BLaER1 (cell line): ENCODE results near the gene SEC11A.
"Not testable (repeated sequence)": the region's sequence is repeated elsewhere in the genome, so short reads cannot be mapped to it uniquely, and the experiment has no call there.

ENCODE experiments used
- H3K27ac ChIP-seq: shearing (Covaris generic); formaldehyde crosslinking; 2 replicates; pipeline ENCODE4 v1.8.1; 2022
- H3K27me3 ChIP-seq: shearing (Covaris generic); formaldehyde crosslinking; 2 replicates; pipeline ENCODE4 v1.8.1; 2022
- H3K36me3 ChIP-seq: shearing (Covaris generic); formaldehyde crosslinking; 2 replicates; pipeline ENCODE4 v1.8.1; 2022
- H3K4me1 ChIP-seq: shearing (Covaris generic); formaldehyde crosslinking; 2 replicates; pipeline ENCODE4 v1.8.1; 2022
- H3K4me2 ChIP-seq: shearing (Covaris generic); formaldehyde crosslinking; 2 replicates; pipeline ENCODE4 v1.8.1; 2022
- H3K4me3 ChIP-seq: shearing (Covaris generic); formaldehyde crosslinking; 2 replicates; pipeline ENCODE4 v1.8.1; 2022
- H3K9ac ChIP-seq: shearing (Covaris generic); formaldehyde crosslinking; 2 replicates; pipeline ENCODE4 v1.8.1; 2022
- H3K9me3 ChIP-seq: shearing (Covaris generic); formaldehyde crosslinking; 2 replicates; pipeline ENCODE4 v1.8.1; 2022
- H4K20me1 ChIP-seq: shearing (Covaris generic); formaldehyde crosslinking; 2 replicates; pipeline ENCODE4 v1.8.1; 2022
- Cebpa-rat ChIP-seq: shearing (Covaris generic); IDR thresholded peaks from 2 replicates; pipeline ENCODE4 v1.8.1; 2022

Gene SEC11A

DNA sequence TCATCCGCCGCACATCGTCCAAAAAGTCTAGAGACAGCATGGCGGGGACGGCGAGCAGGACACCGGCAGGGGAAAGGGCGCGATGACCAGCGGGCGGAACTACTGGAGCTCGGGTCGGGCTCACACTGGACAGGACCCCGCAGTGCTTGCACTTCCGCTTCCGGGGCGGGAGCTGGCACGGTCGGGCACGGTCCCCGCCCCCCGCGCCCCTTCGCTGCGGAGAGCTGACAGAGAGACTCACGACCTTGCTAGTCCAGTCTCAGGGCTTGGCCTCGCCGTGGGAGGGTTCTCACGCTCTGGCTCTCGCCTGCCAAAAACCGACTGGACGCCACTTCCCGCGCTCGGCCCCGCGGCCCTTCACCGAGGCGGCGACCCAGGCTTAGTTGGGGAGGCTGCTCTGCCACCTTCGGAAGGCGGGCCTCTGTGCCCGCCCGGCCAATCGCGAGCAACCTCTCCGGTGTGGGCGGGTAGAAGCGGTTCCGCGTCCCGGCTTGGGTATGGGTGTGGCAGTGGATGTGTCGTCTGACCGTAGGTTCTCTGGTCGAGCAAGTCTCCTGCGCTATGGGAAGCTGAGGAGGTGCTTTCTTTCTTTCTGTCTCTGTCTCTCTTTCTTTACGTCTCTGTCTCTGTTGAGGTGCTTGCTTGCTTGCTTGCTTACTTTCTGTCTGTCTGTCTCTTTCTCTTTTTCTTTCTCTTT lies at the start of gene SEC11A:
Gene SEC11A, minus strand, starts transcription at position 104 of the 697 bp plus-strand sequence. Its CDS starts 64 bp downstream, at position 40.
- H3K27me3 ChIP-seq, result no peaks in the 10 kb centered on the region
- H3K36me3 ChIP-seq, result peaks cover 9% of the 10 kb centered on the region
- TF ChIP-seq Cebpa-rat, result no peak
- H3K9me3 ChIP-seq, result no peaks in the 10 kb centered on the region
- peak within 1 kb of the TSS; percentile 76 for H3K27ac ChIP-seq
- peak within 1 kb of the TSS; percentile 97 for H3K4me3 ChIP-seq
- peak within 1 kb of the TSS; percentile 91 for H3K4me2 ChIP-seq
- H3K4me1 ChIP-seq, result peaks cover 27% of the 10 kb centered on the region
- peaks cover 43% of the 10 kb centered on the region for H4K20me1 ChIP-seq
- H3K9ac ChIP-seq, result peak within 1 kb of the TSS; percentile 88

DNA sequence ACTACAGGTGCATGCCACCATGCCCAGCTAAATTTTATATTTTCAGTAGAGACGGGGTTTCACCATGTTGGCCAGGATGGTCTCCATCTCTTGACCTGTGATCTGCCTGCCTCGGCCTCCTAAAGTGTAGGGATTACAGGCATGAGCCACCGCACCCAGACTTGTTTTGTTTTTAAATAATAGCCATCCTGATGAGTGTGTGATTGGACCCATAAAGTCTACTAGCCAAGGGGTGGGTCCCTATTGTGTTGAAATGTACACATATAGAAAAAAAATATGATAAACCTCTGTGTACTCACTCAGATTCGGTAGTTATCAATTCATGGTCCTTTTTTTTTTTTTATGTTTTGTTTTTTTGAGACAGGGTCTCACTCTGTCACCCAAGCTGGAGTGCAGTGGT lies 49.7 kb upstream of the SEC11A start:
- no peaks in the 10 kb centered on the region for H3K27me3 ChIP-seq
- peaks cover 86% of the 10 kb centered on the region for H4K20me1 ChIP-seq
- H3K36me3 ChIP-seq, result peaks cover 64% of the 10 kb centered on the region
- H3K9ac ChIP-seq, result no peak overlapping the region
- TF ChIP-seq Cebpa-rat, result no peak
- no peak overlapping the region for H3K27ac ChIP-seq
- peaks cover 34% of the 10 kb centered on the region for H3K4me1 ChIP-seq
- no peak overlapping the region for H3K4me2 ChIP-seq
- H3K4me3 ChIP-seq, result no peak overlapping the region
- no peaks in the 10 kb centered on the region for H3K9me3 ChIP-seq

DNA sequence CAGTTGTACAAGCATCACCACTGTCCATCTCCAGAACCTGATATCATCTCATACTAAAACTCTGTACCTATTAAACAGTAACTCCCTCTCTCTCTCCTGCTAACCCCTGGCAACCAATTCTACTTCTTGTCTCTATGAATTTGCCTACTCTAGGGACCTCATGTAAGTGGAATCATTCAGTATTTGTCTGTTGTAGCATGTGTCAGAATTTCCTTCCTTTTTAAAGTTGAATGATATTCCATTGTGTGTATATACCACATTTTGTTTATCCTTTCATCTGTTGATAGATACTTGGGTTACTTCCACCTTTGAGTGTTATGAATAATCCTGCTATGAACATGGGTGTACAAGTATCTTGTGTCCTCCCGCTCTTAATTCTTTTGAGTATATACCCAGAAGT lies 49.0 kb upstream of the SEC11A start:
- Histone ChIP-seq H4K20me1 (peaks cover 86% of the 10 kb centered on the region), H3K36me3 (peaks cover 57% of the 10 kb centered on the region), H3K4me1 (peaks cover 41% of the 10 kb centered on the region), H3K9ac (no peak overlapping the region), H3K4me2 (peak overlapping the region; percentile 2; the same call in 1 of the 2 replicates), H3K27ac (no peak overlapping the region), H3K27me3 (no peaks in the 10 kb centered on the region), H3K9me3 (no peaks in the 10 kb centered on the region), H3K4me3 (no peak overlapping the region)
- no peak for TF ChIP-seq Cebpa-rat

DNA sequence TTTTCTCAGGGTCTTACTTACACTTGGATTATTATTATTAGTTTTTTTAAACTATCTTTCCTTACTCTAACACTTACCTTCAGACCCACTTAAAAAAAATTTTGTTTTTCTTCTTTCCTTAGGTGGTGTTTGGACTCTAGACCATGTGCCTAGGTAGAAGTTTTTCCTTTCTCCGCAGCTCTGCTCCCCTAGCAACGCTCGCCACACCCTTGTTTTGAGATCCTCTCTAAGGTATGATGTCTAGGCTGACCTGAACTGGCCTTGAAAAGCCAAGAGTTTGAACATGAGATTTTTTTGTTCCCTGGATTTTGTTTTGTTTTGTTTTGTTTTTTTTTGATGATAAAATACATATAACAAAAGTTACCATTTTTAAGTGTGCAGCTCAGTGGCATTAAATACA lies 48.6 kb upstream of the SEC11A start:
- no peak overlapping the region for H3K4me3 ChIP-seq
- peaks cover 86% of the 10 kb centered on the region for H4K20me1 ChIP-seq
- peaks cover 45% of the 10 kb centered on the region for H3K4me1 ChIP-seq
- peak overlapping the region; percentile 2; the same call in 1 of the 2 replicates for H3K4me2 ChIP-seq
- no peak overlapping the region for H3K9ac ChIP-seq
- no peaks in the 10 kb centered on the region for H3K9me3 ChIP-seq
- no peak for TF ChIP-seq Cebpa-rat
- no peaks in the 10 kb centered on the region for H3K27me3 ChIP-seq
- no peak overlapping the region for H3K27ac ChIP-seq
- H3K36me3 ChIP-seq, result peaks cover 53% of the 10 kb centered on the region

DNA sequence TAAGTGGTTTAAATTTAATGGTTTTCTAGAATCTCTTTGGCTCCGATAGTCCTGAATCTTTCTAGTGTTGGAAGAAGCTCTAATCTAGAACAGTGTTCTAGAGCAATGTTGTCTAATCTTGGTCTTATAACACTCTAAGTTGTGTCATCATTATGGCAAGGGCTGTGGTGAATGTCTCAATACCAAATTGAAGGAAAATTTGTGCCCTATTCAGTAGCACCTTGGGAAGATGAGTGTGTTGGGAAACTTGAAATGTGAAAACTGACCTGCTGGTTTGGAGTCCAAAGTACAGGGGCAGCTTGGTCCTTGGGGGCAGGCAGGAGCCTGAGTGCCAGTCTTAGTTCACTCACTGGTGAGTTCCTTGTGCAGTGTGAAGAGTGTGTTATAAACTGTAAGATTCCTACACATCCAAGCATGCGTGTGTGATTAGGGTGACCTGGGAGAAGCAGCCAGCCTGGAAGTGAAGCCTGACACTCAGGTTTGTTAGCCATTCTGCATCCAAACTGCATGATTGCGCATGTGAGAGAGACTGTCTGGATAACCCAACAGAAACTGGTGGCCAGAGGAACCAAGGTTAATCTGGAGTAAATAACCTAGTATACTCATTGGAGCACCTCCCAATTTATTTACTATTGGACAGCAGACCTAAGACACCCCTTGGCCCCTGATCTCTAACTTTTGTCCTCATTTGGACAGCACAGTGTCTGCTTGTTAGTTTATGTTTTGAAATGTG lies 47.1 kb upstream of the SEC11A start:
- Histone ChIP-seq H3K4me3 (no peak overlapping the region), H3K4me2 (0 out of 2 replicates have a peak overlapping the region, but pooled peaks have one; percentile 74), H3K27ac (no peak overlapping the region), H3K4me1 (peaks cover 58% of the 10 kb centered on the region), H3K9me3 (no peaks in the 10 kb centered on the region), H3K9ac (no peak overlapping the region), H4K20me1 (peaks cover 93% of the 10 kb centered on the region), H3K36me3 (peaks cover 37% of the 10 kb centered on the region), H3K27me3 (no peaks in the 10 kb centered on the region)
- no peak for TF ChIP-seq Cebpa-rat

DNA sequence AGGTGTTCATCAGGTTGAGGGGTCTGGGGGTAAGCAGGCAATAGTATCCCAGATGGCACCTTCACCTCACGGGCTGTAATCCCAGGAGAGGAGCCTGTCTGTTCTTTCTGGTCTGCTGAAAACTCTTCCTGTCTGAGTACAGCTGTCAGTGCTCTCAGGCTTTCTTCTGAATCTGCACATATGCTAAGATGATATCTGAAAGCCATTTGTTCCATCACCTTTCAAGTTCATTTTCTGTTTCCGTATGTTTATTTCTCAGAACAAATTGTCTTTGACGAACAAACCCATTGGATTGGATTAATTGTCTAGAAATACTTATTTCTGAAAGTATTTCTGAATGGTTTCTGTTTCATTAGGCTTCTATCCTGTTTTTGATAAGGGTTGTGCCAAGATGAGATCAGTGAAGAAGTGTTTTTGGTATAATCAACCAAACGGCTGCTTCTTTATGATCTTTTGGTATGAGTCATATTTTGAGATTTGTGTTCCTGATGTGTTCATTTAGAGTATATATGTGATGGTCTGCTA lies 45.7 kb upstream of the SEC11A start:
- Histone ChIP-seq H3K36me3 (peaks cover 32% of the 10 kb centered on the region), H3K27me3 (no peaks in the 10 kb centered on the region), H3K4me3 (no peak overlapping the region), H3K27ac (peak overlapping the region; percentile 42; the same call in 1 of the 2 replicates), H3K4me2 (peak overlapping the region; percentile 74), H3K4me1 (peaks cover 58% of the 10 kb centered on the region), H3K9ac (peak overlapping the region; percentile 20; the same call in 1 of the 2 replicates), H3K9me3 (no peaks in the 10 kb centered on the region), H4K20me1 (peaks cover 97% of the 10 kb centered on the region)
- TF ChIP-seq Cebpa-rat, result no peak

DNA sequence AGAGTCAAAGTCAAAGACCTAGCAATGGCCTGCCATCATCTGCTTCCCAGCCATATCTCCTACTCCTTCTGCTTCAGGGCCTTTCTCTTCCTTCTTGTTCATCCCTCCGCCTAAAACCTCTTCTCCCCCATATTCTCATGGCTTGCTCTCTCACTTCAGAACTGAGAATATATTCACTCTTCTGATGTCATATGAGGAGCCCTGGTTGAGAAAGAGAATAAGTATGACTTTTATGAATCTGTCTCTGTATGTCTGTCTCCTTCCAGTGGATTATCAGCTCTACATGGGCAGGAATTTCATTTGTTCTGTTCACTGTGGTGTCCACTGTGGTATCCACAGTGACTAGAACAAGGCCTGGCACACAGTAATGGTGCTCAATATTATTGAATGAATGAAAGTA lies 44.3 kb upstream of the SEC11A start:
- H3K9ac ChIP-seq, result no peak overlapping the region
- H3K4me1 ChIP-seq, result peaks cover 58% of the 10 kb centered on the region
- H3K27ac ChIP-seq, result no peak overlapping the region
- H4K20me1 ChIP-seq, result peaks cover 100% of the 10 kb centered on the region
- no peak overlapping the region for H3K4me3 ChIP-seq
- no peak for TF ChIP-seq Cebpa-rat
- peak overlapping the region; percentile 74; the same call in 1 of the 2 replicates for H3K4me2 ChIP-seq
- H3K36me3 ChIP-seq, result peaks cover 30% of the 10 kb centered on the region; the same call in 1 of the 2 replicates
- no peaks in the 10 kb centered on the region for H3K9me3 ChIP-seq
- no peaks in the 10 kb centered on the region for H3K27me3 ChIP-seq

DNA sequence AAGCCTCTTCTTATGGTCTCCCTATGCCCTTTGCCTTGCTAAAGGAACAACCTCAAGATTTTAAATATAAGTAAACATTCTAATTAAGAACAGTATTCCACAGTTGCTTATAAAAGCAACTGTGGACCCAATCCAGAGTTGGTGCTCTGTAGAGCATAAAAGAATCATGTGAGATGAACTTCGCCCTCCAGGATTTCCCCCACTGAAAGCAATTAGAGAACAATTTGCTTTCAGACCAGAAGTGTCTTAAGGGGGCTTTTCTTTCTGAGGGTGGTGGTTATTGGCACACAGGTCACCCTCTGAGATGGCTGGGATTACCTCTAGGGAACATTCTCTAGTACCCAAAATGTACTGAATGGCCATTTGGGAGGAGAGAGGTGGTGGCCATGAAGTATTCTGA lies 43.1 kb upstream of the SEC11A start:
- Histone ChIP-seq H3K36me3 (peaks cover 29% of the 10 kb centered on the region), H3K27ac (no peak overlapping the region), H3K9me3 (no peaks in the 10 kb centered on the region), H3K9ac (no peak overlapping the region), H3K27me3 (no peaks in the 10 kb centered on the region), H3K4me2 (peak overlapping the region; percentile 15; the same call in 1 of the 2 replicates), H3K4me1 (peaks cover 51% of the 10 kb centered on the region), H4K20me1 (peaks cover 100% of the 10 kb centered on the region), H3K4me3 (no peak overlapping the region)
- no peak for TF ChIP-seq Cebpa-rat

DNA sequence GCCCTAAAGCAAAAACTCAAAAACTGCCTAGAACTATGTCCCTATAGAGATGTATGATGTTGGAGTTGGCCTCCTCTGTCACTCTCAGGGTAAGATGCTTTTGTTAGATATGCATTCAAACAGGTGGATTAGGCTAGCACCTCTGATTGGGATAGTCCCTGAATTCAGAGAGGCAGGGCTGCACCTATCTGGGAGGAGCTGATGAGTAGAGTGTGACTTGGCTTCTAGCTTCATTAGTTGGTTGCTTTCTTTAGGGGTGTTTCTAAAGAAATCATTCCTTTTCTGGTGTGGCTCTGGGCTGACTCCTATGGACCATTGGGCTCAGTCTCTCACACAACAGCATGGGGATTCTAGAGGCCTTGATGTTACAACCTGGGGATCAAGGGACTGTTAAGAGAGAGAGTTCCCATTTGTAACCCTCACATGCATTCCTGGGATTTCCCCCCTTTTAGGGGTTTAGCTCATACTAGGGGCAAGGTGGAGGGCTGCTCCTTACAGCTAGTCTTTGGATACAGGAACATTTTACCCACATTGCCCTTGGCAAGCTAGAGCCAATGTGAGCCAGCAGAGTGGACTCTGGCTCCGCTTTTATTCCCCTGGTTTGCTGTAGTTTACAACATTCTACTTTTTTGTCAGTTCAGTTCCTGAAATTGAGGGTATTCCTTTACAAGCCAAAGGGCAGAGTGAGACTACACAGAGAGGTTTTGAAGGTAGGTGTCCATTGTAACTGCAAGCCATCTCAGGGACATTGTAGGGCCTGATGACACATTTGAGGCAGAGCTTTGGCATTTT lies 40.0 kb upstream of the SEC11A start:
- no peaks in the 10 kb centered on the region for H3K27me3 ChIP-seq
- TF ChIP-seq Cebpa-rat, result no peak
- no peak overlapping the region for H3K27ac ChIP-seq
- peaks cover 100% of the 10 kb centered on the region for H4K20me1 ChIP-seq
- peaks cover 37% of the 10 kb centered on the region for H3K4me1 ChIP-seq
- H3K9ac ChIP-seq, result no peak overlapping the region
- no peak overlapping the region for H3K4me3 ChIP-seq
- H3K4me2 ChIP-seq, result no peak overlapping the region
- H3K9me3 ChIP-seq, result no peaks in the 10 kb centered on the region
- H3K36me3 ChIP-seq, result peaks cover 53% of the 10 kb centered on the region

DNA sequence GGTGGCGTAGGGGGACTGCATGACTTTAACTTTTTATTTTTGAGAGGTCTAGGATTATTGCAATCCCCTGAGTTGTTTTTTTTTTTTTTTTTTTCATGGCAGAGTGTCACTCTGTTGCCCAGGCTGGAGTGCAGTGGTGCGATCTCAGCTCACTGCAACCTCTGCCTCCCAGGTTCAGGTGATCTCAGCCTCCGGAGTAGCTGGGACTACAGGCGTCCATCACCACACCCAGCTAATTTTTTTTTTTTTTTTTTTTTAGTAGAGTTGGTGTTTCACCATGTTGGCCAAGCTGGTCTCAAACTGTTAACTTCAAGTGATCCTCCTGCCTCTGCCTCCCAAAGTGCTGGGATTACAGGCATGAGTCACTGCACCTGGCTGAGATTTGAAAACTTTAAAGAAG lies 39.0 kb upstream of the SEC11A start:
- not testable (repeated sequence) for H3K9ac ChIP-seq, H3K27me3 ChIP-seq, H3K4me2 ChIP-seq, H3K4me3 ChIP-seq, H3K27ac ChIP-seq, H3K9me3 ChIP-seq
- peaks cover 37% of the 10 kb centered on the region for H3K4me1 ChIP-seq
- H3K36me3 ChIP-seq, result peaks cover 53% of the 10 kb centered on the region
- peaks cover 100% of the 10 kb centered on the region for H4K20me1 ChIP-seq
